Measurements from ENCODE around the gene RAB17. TPM values are rescaled to one million over a fixed set of nuclear protein-coding genes. Genes with fewer than 3 reads are reported as not detected.

Gene RAB17
- total RNA-seq, 1 experiment from 2014 or later = 17.2 TPM

DNA sequence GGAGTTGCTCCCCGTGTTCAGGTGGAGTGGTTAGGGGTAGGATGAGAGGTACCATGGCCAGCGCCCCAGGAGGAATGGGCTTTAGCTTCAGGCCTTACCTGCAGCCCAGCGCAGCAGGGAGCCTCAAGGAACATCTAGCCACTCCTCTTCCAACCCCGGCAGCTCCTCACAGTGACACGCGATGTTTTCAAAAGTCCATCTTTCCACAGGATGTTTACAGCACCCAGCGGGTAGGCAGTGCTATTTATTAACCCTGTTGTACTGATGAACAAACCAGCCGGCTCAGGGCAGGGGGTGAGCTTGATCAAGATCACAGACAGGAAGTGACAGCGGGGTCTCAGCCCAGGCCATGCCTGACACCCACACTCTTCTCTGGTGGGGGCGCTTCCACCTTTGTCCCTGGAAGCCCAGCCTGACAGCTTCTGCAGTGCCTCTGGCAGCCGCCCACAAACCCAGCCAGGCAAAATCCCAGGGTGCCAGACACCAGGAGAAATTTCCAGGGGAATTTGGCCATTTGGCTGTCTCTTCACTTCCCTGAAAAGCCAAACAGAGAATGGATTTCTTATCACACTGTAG lies 42.6 kb downstream of the RAB17 start:
- TF ChIP-seq, protein P1, sequence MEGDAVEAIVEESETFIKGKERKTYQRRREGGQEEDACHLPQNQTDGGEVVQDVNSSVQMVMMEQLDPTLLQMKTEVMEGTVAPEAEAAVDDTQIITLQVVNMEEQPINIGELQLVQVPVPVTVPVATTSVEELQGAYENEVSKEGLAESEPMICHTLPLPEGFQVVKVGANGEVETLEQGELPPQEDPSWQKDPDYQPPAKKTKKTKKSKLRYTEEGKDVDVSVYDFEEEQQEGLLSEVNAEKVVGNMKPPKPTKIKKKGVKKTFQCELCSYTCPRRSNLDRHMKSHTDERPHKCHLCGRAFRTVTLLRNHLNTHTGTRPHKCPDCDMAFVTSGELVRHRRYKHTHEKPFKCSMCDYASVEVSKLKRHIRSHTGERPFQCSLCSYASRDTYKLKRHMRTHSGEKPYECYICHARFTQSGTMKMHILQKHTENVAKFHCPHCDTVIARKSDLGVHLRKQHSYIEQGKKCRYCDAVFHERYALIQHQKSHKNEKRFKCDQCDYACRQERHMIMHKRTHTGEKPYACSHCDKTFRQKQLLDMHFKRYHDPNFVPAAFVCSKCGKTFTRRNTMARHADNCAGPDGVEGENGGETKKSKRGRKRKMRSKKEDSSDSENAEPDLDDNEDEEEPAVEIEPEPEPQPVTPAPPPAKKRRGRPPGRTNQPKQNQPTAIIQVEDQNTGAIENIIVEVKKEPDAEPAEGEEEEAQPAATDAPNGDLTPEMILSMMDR (IDR thresholded peaks at IDR 0.05; ENCODE audit: unreplicated experiment) = no peak
- H3K4me3 Mint-ChIP-seq (ENCODE audit: unreplicated experiment) = no peak overlapping the region
- H3K27me3 Mint-ChIP-seq (ENCODE audit: insufficient read depth, unreplicated experiment) = no peaks in the 10 kb centered on the region
- H3K4me1 Mint-ChIP-seq (ENCODE audit: insufficient read depth, unreplicated experiment) = no peaks in the 10 kb centered on the region
- no peak overlapping the region for H3K27ac Mint-ChIP-seq (ENCODE audit: low read depth, unreplicated experiment)
- intact Hi-C loops (cut with micrococcal nuclease) = no loop called here
- POLR2A ChIA-PET = interaction anchor here (2.3 kb wide), 1 partner anchor 8 kb away, joined by 8 read pairs; no protein-coding TSS in a partner anchor
- H3K36me3 Mint-ChIP-seq (ENCODE audit: insufficient read depth, unreplicated experiment) = peaks cover 7% of the 10 kb centered on the region
- CTCF ChIA-PET = interaction anchor here (0.6 to 1.2 kb wide), 2 partner anchors 26 to 125 kb away, joined by 3 to 4 read pairs; no protein-coding TSS in a partner anchor
- H3K9me3 Mint-ChIP-seq (ENCODE audit: unreplicated experiment) = no peaks in the 10 kb centered on the region
- no TSS peak for BruUV-seq (replicated peaks)
- DNase-seq (ENCODE audit: unreplicated experiment) = no peak

- Mint-ChIP-seq H3K36me3 (ENCODE audit: insufficient read depth, unreplicated experiment) (peaks cover under 1% of the 10 kb centered on the region), H3K27ac (ENCODE audit: low read depth, unreplicated experiment) (no peak overlapping the region), H3K27me3 (ENCODE audit: insufficient read depth, unreplicated experiment) (no peaks in the 10 kb centered on the region), H3K4me3 (ENCODE audit: unreplicated experiment) (no peak overlapping the region), H3K4me1 (ENCODE audit: insufficient read depth, unreplicated experiment) (no peaks in the 10 kb centered on the region), H3K9me3 (ENCODE audit: unreplicated experiment) (no peaks in the 10 kb centered on the region)
- intact Hi-C loops (cut with micrococcal nuclease) = no loop called here
- POLR2A ChIA-PET = no interaction called here
- no TSS peak for BruUV-seq (replicated peaks)
- no peak for DNase-seq (ENCODE audit: unreplicated experiment)
- CTCF ChIA-PET = interaction anchor here (0.7 kb wide), 2 partner anchors 24 to 482 kb away, joined by 3 read pairs; no protein-coding TSS in a partner anchor
- TF ChIP-seq, protein P1 (IDR thresholded peaks at IDR 0.05; ENCODE audit: unreplicated experiment) = no peak
Measured at GRCh38 chr2:237546876-237547395, 43.6 kb downstream of the RAB17 start.

GRCh38 chr2:237546040-237546875 lies 44.3 kb downstream of the RAB17 start:
- Mint-ChIP-seq H3K4me1 (ENCODE audit: insufficient read depth, unreplicated experiment) (peaks cover under 1% of the 10 kb centered on the region), H3K36me3 (ENCODE audit: insufficient read depth, unreplicated experiment) (no peaks in the 10 kb centered on the region), H3K4me3 (ENCODE audit: unreplicated experiment) (no peak overlapping the region), H3K27ac (ENCODE audit: low read depth, unreplicated experiment) (no peak overlapping the region), H3K9me3 (ENCODE audit: unreplicated experiment) (no peaks in the 10 kb centered on the region), H3K27me3 (ENCODE audit: insufficient read depth, unreplicated experiment) (no peaks in the 10 kb centered on the region)
- POLR2A ChIA-PET = interaction anchor here (1.1 kb wide), 1 partner anchor 11 kb away, joined by 3 read pairs; no protein-coding TSS in a partner anchor
- BruUV-seq (replicated peaks) = no TSS peak
- CTCF ChIA-PET = interaction anchor here (0.7 kb wide), 1 partner anchor 483 kb away, joined by 3 read pairs; no protein-coding TSS in a partner anchor
- TF ChIP-seq, protein P1 (IDR thresholded peaks at IDR 0.05; ENCODE audit: unreplicated experiment) = no peak
- DNase-seq (ENCODE audit: unreplicated experiment) = no peak
- intact Hi-C loops (cut with micrococcal nuclease) = no loop called here
